ACHN (cell line): Measurements from ENCODE around the gene POP7.
"Not testable (repeated sequence)": the region's sequence is repeated elsewhere in the genome, so short reads cannot be mapped to it uniquely, and the experiment has no call there.

Experiments used
- DNase-seq: peaks from one replicate; pipeline ENCODE4 v3.0.0-alpha.2; 2015
- in situ Hi-C: cut with HindIII; loops from 2 replicates; pipeline ENCODE4 v1.10.0; 2017; ENCODE audit warnings: low sequenced_read_pairs, low pct_ligation_motif_present, low pct_unique_long_range_greater_than_20kb

The POP7 gene

DNA sequence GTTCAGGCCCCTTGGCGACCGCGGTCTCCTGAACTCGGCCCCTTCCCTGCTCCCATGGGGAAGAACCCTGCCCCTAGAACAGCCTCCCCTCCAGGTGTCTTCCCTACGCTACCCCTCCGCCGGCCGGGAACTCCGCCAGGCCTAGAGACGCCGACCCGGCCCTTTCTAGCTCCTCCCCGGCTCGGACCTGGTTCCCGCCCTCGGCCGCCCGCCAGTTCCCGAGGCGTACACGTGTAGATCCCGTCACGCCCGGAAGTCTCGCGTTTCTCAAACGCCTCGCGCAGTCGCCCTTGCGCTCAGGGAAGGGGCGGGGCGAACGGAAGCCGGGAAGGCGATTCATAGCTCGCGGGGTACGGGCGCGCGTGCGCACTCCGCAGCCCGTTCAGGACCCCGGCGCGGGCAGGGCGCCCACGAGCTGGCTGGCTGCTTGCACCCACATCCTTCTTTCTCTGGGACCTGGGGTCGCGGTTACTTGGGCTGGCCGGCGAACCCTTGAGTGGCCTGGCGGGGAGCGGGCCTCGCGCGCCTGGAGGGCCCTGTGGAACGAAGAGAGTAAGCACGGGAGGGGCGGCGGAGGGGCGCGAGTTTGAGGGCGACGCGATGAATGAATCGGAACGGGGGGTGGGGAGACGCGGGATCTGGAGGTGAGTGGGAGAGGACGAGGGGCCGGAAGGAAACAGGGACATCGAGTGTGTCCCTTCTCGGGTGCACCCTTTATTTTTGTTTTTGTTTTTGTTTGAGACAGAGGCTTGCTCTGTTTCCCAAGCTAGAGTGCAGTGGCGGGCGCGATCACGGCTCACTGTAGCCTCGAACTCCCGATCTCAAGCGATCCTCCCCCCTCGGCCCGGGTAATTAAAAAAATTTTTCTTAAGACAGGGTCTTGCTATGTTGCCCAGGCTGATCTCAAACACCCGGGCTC lies at the start of gene POP7:
Gene POP7 (plus strand): TSS at position 369 of the 919 bp plus-strand sequence. CDS start 710 bp downstream, outside the sequence.
- peak; percentile 100 for DNase-seq
- in situ Hi-C loops: loop anchor here (25.0 kb wide), 1 partner anchor 131 kb away; the partner anchor contains the start of gene EPHB4

DNA sequence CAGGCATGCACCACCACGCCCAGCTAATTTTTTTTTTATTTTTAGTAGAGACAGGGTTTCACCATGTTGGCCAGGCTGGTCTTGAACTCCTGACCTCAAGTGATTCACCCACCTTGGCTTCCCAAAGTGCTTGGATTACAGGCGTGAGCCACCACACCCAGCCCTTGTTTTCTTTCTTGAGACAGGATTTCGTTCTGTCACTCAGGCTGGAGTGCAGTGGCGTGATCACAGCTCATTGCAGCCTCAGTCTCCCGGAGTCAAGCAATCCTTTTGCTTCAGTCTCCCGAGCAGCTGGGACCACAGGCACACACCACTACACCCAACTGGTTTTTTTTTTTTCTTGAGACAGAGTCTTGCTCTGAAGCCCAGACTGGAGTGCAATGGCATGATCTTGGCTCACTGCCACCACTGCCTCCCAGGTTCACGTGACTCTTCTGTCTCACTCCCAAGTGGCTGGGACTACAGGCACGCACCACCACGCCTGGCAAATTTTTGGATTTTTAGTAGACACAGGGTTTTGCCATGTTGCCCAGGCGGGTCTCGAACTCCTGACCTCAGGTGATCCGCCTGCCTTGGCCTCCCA lies 43.6 kb upstream of the POP7 start:
- DNase-seq, in situ Hi-C loops: not testable (repeated sequence)

DNA sequence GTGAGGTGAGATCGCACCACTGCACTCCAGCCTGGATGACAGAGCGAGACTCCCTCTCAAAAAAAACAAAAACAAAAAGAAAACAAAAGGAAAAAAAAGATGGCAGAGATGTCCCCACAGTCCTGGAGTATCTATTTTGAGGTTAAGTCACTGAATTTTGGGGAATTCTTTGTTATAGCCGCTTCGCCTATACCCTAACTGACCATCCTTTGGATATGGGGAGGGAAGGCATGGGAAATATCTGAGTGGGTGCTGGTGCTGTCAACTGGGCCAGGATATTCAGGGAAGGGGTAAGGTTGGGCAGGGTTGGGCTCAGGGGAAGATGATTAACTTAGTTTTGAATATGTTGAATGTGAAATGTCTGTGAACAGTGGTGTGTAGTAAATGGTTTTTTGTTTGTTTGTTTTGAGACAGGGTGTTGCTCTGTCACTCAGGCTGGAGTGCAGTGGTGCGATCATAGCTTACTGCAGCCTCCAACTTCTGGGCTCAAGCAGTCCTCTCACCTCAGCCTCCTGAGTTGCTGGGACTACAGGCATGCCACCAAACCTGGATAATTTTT lies 40.7 kb upstream of the POP7 start:
- no peak for DNase-seq
- in situ Hi-C loops: no loop called here

DNA sequence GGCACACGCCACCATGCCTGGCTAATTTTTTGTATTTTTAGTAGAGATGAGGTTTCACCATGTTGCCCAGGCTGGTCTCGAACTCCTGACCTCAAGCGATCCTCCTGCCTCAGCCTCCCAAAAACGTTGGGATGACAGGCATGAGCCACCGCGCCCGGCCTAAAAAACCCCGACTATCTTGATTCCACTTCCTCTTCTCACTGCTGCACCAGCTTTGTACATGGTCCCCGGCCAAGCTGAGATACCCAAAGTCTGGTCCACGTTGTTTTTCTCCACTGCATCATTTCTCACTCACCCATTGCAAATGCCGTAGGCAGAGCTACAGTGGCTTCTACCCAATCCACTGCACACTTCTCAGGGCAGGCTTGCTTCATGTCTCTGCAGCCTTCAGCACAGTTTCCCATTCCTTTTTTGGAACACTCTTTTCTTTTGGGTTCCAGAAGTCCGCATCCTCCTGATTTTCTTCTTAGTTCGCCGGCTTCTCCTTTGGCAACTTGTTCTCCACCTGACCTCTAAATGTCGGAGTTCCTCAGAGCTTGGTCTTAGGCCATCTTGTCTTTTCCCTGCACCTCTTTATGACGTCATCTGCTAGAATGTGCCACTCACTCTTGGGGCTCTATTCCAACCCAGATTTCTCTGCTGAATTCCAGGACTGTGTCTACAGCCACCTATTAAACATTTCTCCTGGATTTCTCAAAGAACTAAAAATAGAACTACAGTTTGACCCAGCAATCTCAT lies 38.4 kb upstream of the POP7 start:
- in situ Hi-C loops: no loop called here

DNA sequence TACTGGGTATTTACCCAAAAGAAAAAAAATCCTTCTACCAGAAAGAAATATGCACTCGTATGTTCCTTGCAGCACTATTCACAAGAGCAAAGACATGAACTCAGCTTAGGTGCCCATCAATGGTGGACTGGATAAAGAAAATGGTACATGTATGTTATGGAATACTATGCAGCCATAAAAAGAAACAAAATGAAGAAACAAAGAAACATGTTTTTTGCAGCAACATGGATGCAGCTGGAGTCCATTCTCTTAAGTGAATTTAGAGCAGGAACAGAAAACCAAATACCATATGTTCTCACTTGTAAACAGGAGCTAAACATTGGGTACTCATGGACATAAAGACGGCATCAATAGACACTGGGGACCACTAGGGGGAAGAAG lies 37.9 kb upstream of the POP7 start:
- DNase-seq: no peak
- in situ Hi-C loops: no loop called here

More for the DNA sequence above, 38.4 kb upstream of the POP7 start:
- DNase-seq: no peak

DNA sequence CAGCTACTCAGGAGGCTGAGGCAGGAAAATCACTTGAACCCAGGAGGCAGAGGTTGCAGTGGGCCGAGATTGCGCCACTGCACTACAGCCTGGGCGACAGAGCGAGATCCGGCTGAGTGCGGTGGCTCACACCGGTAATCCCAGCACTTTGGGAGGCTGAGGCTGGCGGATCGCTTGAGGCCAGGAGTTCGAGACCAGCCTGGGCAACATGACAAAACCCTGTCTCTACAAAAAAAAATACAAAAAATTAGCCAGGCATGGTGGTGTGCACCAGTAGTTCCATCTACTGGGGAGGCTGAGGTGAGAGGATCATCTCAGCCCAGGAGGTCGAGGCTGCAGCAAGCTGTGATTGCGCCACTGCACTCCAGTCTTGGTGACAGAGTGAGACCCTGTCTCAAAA lies 36.8 kb upstream of the POP7 start:
- in situ Hi-C loops, DNase-seq: not testable (repeated sequence)

DNA sequence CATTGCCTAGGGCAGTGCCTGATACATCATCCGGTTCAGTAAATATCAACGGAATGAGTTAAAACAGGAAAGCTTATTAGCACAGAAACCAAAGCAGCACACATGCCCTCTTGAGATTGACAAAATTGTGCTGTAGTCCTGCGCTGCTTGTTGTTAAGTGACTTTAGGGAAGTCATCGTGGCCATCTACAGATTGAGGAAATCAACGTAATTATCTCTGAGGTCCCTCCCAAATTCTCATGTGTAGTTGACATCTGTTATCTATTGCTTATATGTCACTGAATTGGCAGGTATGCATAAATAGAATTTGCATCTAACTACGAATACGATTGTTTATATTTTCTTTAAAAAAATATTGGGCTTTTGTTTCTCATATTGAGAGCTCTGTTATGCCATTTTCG lies 35.8 kb upstream of the POP7 start:
- in situ Hi-C loops: no loop called here
- DNase-seq: no peak

DNA sequence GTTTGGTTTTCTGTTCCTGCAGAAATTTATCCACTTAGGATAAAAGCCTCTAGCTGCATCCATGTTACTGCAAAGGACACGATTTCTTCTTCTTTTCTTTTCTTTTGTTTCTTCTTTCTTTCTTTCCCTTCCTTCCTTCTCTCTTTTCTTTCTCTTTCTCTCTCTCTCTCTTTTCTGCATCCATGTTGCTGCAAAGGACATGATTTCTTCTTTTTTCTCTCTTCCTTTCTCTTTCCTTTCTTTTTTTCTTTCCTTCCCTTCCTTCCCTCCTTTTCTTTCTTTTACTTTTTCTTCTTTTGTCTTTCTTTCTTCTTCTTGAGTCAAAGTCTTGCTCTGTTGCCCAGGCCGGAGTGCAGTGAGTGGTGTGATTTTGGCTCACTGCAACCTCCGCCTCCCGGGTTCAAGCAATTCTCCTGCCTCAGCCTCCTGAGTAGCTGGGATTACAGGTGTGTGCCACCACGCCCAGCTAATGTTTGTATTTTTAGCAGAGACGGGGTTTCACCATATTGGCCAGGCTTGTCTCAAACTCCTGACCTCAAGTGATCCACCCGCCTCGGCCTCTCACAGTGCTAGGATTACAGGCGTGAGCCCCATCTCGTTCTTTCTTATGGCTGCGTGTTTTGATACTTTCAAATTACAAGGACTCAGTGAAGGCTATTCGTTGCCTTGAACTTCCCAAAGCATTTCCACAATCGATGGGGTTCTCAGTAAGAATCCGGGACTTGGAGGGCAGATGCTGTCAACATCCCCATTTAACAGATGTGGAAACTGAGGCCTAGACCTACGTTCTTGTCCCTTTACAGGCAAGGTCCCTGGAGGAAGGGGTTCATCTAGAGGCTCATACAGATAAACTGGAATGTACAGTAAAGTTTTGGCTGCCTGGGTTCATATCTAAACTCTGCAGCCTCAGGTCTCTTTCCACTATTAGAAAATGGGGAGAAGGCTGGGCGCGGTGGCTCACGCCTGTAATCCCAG lies 34.3 kb upstream of the POP7 start:
- DNase-seq: no peak
- in situ Hi-C loops: no loop called here

DNA sequence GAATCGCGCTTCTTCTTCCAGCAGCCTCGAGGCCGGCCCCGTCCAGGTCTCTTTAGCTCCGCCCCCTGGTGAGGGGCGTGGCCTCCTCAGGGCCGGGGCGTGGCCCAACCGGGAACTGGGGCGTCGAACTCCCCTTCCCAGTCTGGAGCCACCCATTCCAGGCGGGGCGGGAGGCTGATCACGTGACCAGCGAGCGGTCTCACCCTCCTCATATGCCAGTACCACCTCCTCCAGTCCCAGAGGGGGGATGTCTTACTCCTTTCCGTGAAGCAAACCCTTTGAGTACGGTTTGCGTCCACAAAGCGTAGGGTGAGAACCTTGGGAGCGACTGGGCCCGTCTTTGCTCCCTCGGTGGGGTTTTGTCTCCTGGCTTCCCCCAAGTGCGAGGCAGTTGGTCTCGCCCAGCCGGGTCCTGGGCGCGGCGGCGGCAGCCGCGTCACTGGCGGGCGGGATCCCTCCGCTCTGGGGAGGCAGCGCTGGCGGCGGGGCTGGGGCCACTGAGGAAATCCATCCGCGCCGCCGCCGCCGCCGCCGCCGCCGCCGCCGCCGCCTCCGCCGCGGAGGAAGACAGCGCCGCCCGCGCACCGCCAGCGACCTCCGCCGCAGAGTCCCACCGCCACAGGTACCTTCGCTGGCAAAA lies 32.5 kb upstream of the POP7 start, which contains the start of gene GNB2:
Gene GNB2 (plus strand): TSS at position 439 of the 640 bp plus-strand sequence. CDS start 2,526 bp downstream, outside the sequence.
- peak; percentile 99 for DNase-seq
- in situ Hi-C loops: no loop called here

DNA sequence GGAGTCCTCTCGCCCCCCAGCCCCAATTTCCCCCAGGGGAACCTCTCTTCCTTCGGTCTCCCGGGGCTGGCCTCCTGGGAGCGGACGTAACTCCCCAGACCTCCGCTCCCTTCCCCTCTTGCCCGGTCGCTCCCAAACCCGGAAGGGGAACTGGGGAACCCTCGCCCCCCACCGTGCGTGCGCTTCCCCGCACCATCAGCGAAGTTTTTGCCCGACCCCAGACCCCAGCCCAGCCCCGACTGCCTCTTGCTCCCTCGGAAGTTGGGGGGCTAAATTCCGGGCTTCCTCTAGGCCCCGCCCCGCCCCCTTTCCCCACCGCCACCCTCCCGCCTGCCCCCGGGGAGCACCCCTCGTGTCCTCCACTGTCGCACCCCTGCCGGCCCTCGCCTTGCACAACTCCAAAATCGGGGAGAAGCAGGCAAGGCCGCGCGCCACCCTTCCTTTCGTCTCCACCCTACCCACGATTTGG lies 31.9 kb upstream of the POP7 start:
- DNase-seq: peak; percentile 21

DNA sequence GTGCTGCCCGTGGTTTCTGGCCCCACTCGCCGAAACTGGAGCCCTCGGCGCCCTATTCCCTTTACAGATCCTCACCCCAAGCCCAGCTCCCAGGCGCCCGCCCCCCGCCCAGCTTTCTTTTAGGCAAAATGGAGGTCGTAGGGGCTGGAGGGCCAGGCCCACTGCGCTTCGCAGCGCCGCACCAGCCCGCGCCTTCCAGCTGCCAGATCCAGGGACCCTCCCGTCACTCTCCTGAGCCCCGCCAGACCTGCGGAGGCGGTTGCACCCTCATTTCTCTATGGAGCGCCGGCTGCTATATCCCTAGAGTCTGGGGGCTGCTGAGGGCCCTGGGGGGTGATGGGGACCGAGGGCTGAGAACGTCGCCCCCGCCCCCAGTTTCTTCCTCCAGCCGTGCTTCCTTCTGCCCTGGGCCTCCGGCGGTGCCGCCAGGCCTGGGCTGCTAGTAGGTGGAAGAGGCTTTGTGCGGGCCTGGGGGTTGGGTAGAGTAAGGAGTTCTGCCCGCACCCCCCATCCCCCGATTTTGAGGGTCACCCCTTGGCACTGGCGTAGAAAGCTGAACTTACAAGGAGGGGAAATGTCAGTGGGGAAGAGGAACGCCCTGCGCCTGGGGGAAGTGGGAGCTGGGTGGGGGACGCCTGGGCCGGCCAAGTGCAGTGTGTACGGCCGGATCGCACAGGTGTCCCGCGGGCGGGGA lies 31.4 kb upstream of the POP7 start:
- in situ Hi-C loops: no loop called here
- peak; percentile 28 for DNase-seq

More for the DNA sequence above, 31.9 kb upstream of the POP7 start:
- in situ Hi-C loops: no loop called here

DNA sequence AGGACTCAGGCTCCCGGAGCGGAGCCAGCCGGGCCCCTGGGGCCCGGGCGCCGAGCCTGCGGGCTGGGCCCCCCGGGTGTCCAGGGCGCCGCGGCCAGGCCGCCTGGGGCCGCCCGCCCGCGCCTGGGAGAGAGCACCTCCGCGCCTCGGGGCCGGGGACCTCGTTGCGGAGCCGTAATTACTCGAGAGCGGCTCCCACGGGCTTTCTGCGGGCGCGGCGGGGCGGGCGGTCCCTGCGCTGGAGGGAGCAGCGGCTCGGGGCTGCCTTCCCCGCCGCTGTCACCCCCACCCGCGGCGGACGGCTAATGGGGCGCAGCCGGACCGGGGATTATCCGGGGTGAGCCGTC lies 30.8 kb upstream of the POP7 start:
- DNase-seq: peak; percentile 27
- in situ Hi-C loops: no loop called here

DNA sequence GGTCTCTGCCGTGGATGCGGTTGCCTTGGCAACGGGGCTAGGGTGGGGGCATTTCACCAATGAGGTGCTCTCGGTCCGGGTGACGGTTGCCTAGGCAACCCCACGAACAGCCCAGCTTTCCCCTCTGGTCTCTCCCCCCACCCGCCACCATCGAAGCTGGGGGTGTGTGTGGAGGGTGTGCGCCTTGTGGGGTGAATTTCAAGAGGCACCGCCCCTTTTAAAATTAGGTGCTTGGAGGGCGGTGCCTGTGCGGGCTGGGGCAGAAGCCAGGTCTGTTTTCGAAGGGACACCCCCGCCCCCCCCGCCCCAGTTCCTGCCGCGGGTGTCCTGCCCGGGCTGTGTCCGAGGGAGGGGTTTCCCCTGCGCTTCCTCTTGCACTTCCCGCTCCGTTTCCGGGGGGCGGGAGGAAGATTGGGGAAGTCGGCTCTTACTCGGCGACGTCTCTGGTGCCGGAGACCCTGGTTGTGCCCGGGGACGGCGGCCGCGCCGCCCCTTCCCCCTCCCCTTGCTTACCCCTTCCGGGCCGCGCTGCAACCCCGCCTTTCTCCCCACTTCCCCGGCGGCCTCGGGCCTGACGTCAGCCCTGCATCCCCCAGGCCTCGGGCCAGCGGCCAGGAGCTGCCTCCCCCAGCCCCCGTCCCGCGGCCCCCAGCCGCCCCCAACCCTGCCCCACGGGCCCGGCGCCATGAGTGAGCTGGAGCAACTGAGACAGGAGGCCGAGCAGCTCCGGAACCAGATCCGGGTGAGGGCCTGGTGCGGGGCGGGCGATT lies 30.2 kb upstream of the POP7 start:
- DNase-seq: peak; percentile 59
- in situ Hi-C loops: no loop called here

DNA sequence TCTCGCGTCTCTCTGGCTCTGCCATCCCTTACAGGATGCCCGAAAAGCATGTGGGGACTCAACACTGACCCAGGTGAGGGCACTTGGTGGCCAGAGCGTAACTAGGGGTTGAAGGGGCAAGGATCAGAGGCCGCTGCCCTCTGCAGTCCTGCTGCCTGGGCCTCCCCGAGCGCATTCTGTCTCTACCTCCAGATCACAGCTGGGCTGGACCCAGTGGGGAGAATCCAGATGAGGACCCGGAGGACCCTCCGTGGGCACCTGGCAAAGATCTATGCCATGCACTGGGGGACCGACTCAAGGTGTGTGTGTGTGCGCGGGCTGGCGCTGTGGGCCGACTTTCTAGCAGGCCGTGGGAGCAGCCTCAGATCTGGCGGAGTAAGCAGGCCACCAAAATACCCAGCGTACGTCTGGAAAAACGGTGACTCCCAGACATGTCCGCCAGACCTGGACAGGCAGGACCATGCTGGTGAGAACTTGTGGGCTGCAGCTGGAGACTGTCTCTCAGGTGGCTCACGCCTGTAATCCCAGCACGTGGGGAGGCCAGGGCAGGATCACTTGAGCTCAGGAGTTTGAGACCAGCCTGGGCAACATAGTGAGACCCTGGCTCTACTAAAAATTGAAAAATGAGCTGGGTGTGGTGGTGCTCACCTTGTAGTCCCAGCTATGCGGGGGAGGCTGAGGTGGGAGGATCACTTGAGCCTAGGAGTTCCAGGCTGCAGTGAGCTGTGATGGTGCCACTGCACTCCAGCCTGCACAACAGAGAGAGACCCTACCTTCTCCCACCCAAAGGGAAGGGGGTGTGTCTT lies 29.2 kb upstream of the POP7 start:
- no peak for DNase-seq

More for the DNA sequence above, 29.2 kb upstream of the POP7 start:
- in situ Hi-C loops: no loop called here
